K562 (cell line): ENCODE measurements around the gene PLEKHB1. TPM values are rescaled to one million over a fixed set of nuclear protein-coding genes. Genes with fewer than 3 reads are reported as not detected.
A peak's percentile ranks its signal among the peaks of the same experiment; 100 is the strongest.

Experiments
- CHD4 ChIP-seq: fragments of 200-600 bp; sonication (generic); IDR thresholded peaks from 3 replicates; pipeline ENCODE4 v1.6.1; 2012; ENCODE audit warnings: low read depth, mild to moderate bottlenecking, mixed read lengths, low read length, inconsistent platforms; ENCODE audit not compliant: insufficient read depth, insufficient replicate concordance, poor library complexity, severe bottlenecking
- CSDE1 ChIP-seq, 2 experiments: fragments of 450-650 bp; IDR thresholded peaks; 2 replicates each; pipeline ENCODE4 v1.6.1; 2016; ENCODE audit warnings: mild to moderate bottlenecking in 1 of 2
- CUX1 ChIP-seq: fragments of 200-800 bp; sonication (Bioruptor generic); IDR thresholded peaks from 2 replicates; pipeline ENCODE4 v1.6.1; 2016; ENCODE audit warnings: missing genetic modification characterization, missing compliant biosample characterization
- E2F8 ChIP-seq: fragments of 450-650 bp; IDR thresholded peaks from 2 replicates; pipeline ENCODE4 v1.7.1; 2018; ENCODE audit warnings: mild to moderate bottlenecking, low read depth; ENCODE audit not compliant: partially characterized antibody
- JUNB ChIP-seq: fragments of 450-650 bp; formaldehyde crosslinking; conservative IDR thresholded peaks from 2 replicates; pipeline ENCODE4 v1.4.0; 2020; ENCODE audit warnings: mild to moderate bottlenecking
- PHB2 ChIP-seq: fragments of 450-650 bp; IDR thresholded peaks from 2 replicates; pipeline ENCODE4 v1.6.1; 2017; ENCODE audit warnings: low read depth
- SNRNP70 ChIP-seq: fragments of 200-400 bp; formaldehyde crosslinking; optimal IDR thresholded peaks from 2 replicates; pipeline ENCODE3; 2017; ENCODE audit warnings: low read depth, low read length
- SP1 ChIP-seq: sonication (generic); formaldehyde crosslinking; IDR thresholded peaks from 2 replicates; pipeline ENCODE4 v1.8.1; 2022; ENCODE audit warnings: mild to moderate bottlenecking, missing genetic modification reagents
- TCF15 ChIP-seq: fragments of 250-450 bp; sonication (Bioruptor Pico); IDR thresholded peaks from 2 replicates; pipeline ENCODE4 v1.8.0; 2022; ENCODE audit warnings: moderate library complexity, mild to moderate bottlenecking, inconsistent platforms
- ZNF398 ChIP-seq: fragments of 250-450 bp; sonication (Bioruptor Pico); IDR thresholded peaks from 2 replicates; pipeline ENCODE4 v1.8.0; 2021; ENCODE audit warnings: moderate library complexity, mild to moderate bottlenecking, inconsistent platforms
- polyA plus RNA-seq, 8 experiments: library from polyadenylated mRNA; depleted of rRNA in 4 of 8; stranded (reverse) in 5 of 8; unstranded in 3 of 8; fragments of >200 nt; fragmentation: Nextera tagmentation in 2 of 8; fragmentation: Illumina TruSeq in 1 of 8; extraction: Ambion mirVana in 2 of 8; extraction: Trizol in 1 of 8; gene quantifications; 2 replicates each; pipeline versions ENCODE4 v1.2.1 to v1.2.3, GENCODE V29; 2011 to 2014; ENCODE audit warnings: inconsistent platforms in 1 of 8, missing spikeins in 1 of 8
- total RNA-seq, 7 experiments: library from RNA; depleted of rRNA in 6 of 7; stranded (reverse); fragments of >200 nt in 6 of 7; fragmentation: Illumina TruSeq in 2 of 7; extraction: Trizol in 2 of 7; gene quantifications; 2 replicates each; pipeline versions ENCODE4 v1.2.1 to v1.2.3, GENCODE V29; 2011 to 2021; ENCODE audit warnings: low replicate concordance in 1 of 7
- TF ChIP-seq, protein P1 (sequence below), 2 experiments: fragments of 450-650 bp; IDR thresholded peaks; 2 replicates each; pipeline ENCODE4 v1.6.1; 2018; ENCODE audit warnings: mild to moderate bottlenecking in 2 of 2, low read depth in 1 of 2; ENCODE audit not compliant: partially characterized antibody in 2 of 2

PLEKHB1 gene
- total and polyA plus RNA-seq, 9 of the 15 experiments (the other 6 are each of a cell fraction or from before 2014, with no cell fraction given) = 0.07 to 0.62 (median 0.17) TPM; not detected in 2

- TF ChIP-seq, protein P1, sequence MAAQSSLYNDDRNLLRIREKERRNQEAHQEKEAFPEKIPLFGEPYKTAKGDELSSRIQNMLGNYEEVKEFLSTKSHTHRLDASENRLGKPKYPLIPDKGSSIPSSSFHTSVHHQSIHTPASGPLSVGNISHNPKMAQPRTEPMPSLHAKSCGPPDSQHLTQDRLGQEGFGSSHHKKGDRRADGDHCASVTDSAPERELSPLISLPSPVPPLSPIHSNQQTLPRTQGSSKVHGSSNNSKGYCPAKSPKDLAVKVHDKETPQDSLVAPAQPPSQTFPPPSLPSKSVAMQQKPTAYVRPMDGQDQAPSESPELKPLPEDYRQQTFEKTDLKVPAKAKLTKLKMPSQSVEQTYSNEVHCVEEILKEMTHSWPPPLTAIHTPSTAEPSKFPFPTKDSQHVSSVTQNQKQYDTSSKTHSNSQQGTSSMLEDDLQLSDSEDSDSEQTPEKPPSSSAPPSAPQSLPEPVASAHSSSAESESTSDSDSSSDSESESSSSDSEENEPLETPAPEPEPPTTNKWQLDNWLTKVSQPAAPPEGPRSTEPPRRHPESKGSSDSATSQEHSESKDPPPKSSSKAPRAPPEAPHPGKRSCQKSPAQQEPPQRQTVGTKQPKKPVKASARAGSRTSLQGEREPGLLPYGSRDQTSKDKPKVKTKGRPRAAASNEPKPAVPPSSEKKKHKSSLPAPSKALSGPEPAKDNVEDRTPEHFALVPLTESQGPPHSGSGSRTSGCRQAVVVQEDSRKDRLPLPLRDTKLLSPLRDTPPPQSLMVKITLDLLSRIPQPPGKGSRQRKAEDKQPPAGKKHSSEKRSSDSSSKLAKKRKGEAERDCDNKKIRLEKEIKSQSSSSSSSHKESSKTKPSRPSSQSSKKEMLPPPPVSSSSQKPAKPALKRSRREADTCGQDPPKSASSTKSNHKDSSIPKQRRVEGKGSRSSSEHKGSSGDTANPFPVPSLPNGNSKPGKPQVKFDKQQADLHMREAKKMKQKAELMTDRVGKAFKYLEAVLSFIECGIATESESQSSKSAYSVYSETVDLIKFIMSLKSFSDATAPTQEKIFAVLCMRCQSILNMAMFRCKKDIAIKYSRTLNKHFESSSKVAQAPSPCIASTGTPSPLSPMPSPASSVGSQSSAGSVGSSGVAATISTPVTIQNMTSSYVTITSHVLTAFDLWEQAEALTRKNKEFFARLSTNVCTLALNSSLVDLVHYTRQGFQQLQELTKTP (IDR thresholded peaks at IDR 0.05; ENCODE audit: low read depth in 1 of 2, partially characterized antibody in 2 of 2) = peak; percentile 47 to 96
- TF ChIP-seq SP1 = peak; percentile 76; the same call in 1 of the 2 replicates
- TF ChIP-seq PHB2 = no peak
- no peak for TF ChIP-seq CHD4
- no peak for TF ChIP-seq JUNB (CRISPR knock-in tag)
- peak; percentile 68 for TF ChIP-seq E2F8
- no peak for TF ChIP-seq CUX1 (CRISPR knock-in tag)
- no peak for TF ChIP-seq TCF15 (CRISPR knock-in tag)
- TF ChIP-seq SNRNP70 = no peak
- no peak for TF ChIP-seq CSDE1 (IDR thresholded peaks at IDR 0.05)
- no peak for TF ChIP-seq ZNF398
Observed at GRCh38 chr11:73597956-73598718, 48.2 kb upstream of the PLEKHB1 start, which contains the start of gene FAM168A (continued).
